ENCODE data around the gene MTERF2.

GRCh38 chr12:106955377-106956047, 31.4 kb downstream of the MTERF2 start, which contains the start of gene TMEM263:
- no peak for TF ChIP-seq CTCF (IDR thresholded peaks at IDR 0.05; ENCODE audit: insufficient read depth, low read length)
- no peak for TF ChIP-seq REST (IDR thresholded peaks at IDR 0.05; ENCODE audit: insufficient replicate concordance, low read depth)
